Measurements from ENCODE around the gene VGLL3.

GRCh38 chr3:86930181-86930580 is 60.8 kb downstream of the VGLL3 start:
- TF ChIP-seq CTCF (IDR thresholded peaks at IDR 0.05) = no peak
- no peak for TF ChIP-seq POLR2A (IDR thresholded peaks at IDR 0.05)
- TF ChIP-seq EP300 (IDR thresholded peaks at IDR 0.05) = no peak
